Cortex of kidney (tissue), 1 donor: ENCODE results near the gene UPK2.

Source experiments
- DNase-seq: peaks from one replicate; lab custom pipeline; 2025; lab: John Stamatoyannopoulos, UW

UPK2 gene

GRCh38 chr11:118917481-118918127 lies 38.5 kb upstream of the UPK2 start:
- no peak for DNase-seq

DNA sequence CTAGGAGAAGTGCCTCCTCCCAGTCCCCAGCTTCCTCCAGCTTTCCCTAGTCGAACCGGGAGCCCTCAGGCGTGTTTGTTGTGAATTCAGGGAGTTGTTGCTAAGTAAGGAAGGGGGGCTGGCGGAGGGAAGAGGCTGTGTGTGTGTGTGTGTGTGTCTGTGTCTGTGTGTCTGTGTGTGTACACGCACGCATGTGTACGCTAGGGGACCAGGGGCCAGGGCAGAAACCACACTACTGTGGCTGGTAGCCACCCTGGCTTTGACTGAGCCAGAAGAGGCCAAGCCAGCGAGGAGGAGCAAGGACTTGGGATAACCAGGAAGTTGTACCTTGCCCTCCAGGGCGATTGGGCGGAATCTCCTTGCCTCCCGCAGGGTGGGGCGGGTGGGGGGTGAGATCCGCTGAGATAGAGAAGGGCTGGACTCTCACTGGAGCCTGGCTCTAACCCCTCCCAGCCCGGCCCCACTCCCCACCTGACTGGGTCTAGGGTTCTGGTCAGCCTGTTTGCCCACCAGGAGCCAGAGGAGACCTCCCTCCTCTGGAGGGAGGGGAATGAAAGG lies 37.9 kb upstream of the UPK2 start:
- no peak for DNase-seq

GRCh38 chr11:118918686-118919280 lies 37.3 kb upstream of the UPK2 start:
- DNase-seq: no peak

DNA sequence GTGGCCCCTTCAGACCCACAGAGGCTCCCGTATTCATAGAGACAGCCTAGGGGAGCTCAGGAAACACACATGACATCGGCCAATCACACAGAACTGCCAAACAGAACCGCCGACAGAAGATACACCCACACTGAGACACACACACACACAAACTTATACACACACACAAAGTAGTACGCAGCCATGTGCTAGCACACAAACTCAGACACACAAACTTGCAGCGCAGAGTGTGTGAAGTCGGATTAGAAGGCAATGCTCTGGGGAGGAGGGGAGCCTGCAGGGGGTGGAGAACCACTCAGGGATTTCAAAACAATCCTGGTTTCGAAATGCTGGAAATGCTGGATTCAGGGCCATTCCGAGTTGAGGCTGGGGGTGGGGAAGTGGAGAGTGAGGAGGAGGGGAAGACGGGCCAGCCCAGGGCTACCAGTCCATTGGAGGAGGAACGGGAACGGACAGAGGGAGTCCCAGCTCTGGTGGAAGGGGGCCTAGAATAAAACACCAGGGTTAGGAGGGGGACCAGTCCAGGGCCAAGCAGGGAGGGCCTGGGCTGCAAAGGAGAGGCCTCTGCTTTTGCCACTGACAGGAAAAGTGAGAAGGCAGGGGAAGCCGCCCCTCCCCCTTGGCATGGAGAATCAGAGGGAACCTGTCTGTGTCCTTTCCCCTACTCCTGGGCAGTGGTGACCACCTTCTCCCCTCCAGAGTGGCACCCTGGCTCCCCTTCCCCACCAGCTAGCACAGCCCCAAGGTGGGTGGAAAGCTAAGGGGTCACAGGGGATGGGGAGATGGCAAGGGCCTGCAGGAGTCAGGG lies 34.8 kb upstream of the UPK2 start:
- no peak for DNase-seq

DNA sequence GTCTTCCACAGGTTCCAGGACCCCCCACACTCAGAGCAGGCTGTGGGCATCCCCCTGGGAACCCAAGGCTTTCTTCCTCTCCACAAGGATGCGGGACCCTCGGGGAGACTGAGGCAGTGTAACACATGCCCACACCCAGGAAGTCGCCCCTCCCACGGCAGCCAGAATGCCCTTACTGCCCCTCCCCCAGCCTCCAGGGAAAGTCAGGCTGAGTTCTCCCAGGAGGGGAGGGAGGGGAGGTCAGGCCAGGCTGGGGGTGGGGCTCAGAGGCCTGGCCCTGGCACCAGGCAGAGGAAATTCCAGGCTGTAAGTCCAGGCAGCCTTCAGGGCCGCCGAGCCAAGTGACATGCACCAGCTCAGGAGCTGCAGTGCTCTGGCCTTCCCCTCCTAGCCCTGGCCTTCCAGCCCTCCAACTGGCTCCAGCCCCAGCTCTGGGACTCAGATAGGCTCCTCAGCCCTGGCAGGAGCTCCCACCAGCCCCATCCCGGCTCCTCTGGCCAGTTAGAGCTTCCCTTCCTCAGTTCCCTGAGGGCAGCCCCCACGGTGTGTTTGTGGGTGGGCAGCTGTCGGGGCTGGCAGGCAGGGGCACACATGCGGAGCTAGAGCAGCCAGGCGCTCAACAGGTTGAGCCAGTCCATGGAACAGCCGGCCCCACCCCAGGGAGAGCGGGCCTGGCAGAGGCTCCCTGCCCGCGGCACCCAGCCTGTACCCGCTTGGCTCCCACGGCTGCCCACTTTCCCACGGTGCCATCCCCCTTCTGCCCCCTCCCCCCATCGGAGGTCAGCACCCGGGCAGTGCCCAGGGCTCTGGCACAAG lies 34.0 kb upstream of the UPK2 start:
- no peak for DNase-seq

- no peak for DNase-seq
These were observed 33.1 kb upstream of the UPK2 start for GRCh38 chr11:118922745-118923627.

- DNase-seq: no peak
These were observed 32.1 kb upstream of the UPK2 start for GRCh38 chr11:118923721-118924587.

- no peak for DNase-seq
These were observed 31.2 kb upstream of the UPK2 start for GRCh38 chr11:118924591-118925585.

GRCh38 chr11:118927554-118928100 lies 28.5 kb upstream of the UPK2 start:
- DNase-seq: no peak

DNA sequence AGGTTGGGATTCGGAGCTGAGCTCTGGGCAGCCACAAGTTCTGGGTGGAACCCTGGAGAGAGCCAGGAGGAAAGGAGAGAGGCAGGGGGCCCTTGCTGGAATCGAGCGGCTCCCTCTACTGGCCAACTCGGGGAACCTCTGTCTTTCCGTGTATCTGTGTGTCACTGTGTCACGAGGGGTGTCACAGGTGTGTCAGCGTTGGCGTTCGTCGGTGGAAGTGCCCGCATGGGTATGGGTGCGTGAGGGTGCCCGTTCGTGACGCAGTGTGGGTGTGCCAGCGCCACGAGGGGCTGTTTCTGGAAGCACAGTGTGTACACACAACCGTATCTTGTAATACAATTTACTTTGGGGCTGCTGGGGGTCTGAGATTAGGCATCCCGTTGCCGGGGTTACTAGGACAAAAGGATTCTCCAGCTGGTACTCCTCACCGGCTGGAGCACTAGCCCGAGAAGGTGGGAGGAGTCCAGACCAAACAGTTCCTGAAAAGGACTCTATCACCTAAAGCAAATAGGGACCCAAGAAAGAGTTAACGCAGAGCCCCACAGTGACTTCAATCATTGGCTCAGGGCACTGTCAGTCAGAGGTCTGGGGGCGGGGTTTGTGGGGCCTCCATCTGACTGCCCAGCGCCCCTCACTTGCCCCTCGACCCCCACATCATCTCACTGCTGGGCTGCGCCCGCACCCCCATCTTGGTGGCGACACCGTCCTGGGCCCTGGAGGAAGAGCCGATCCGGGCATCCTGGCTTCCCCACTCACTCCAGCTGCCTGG lies 27.8 kb upstream of the UPK2 start:
- DNase-seq: no peak

DNA sequence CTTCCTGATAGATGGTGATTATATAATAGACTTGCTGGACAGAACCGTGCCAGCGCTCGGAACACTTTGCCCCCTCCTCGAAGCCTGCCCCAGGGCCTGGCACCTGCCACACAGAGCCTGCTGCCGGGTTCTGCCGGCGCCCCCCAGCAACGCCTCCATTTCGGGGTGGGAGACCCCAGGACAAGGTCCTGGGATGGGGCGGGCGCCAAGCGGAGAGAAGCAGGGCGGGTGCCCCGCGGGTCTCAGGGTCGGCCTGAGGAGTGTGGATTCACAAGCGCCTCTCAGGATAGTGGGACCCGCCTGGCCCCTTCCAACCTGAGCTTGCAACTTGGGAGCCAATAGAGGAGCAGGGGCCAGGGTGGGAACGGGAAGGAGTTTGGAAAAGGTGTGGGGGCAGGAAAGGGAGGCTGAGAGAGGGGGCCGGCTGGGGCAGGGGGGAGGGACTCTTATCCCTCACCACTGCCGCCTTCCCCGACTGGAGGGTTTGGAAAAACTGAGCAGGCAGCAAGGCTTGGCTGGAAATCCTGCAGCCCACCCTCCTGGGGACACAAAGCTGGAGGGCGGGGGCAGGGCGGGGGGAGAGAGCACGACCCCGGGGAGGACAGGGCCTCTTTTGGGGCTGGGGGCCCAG lies 27.1 kb upstream of the UPK2 start:
- DNase-seq: no peak

- no peak for DNase-seq
These were observed 26.5 kb upstream of the UPK2 start for GRCh38 chr11:118929501-118930093.

DNA sequence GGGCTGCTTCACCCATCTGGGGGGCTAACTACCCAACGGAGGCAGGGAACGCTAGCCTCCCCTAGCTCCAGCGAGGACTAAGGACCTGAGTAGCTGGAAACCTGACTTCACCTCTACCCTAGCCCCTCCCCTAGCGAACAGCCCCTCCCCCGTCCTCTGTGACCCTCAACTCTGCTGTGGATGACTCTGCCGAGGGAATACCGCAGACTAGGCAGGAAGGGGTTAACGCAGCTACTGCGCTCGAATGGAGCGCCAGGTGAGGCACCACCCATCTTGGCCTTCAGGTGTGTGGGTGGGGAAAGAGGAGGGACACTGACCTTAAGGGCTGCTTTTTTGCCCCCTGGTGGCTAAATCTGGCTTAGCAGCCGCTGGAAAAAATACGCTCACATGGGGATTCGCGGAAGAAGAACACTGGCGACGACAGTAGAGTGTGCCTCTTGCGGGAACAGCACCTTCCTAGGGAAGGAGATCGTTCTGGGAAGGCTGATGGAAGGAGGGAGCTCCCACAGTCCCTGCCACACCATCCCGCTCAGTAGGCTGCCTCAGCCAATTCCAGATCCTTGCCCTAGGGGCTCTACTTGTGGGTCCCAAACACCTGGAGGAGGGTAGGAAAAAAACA lies 25.9 kb upstream of the UPK2 start:
- no peak for DNase-seq

DNA sequence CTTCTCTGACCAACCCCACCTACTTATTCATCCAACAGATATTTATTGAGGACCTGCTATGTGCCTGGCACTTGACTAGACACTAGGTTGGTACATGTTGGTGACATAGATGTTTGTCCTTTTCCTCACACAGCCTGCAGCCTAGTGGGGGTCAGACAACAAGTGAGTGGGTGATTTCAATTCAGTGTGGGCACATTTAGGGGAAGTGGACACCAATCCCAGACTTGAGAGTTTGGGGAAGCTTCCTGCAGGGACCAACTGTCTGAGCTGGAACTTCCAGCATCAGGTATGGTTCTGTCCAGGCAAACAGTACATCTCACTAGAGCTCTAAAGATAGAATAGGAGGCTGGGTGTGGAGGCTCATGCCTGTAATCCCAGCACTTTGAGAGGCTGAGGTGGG lies 24.5 kb upstream of the UPK2 start:
- no peak for DNase-seq

- no peak for DNase-seq
These were observed 22.6 kb upstream of the UPK2 start for GRCh38 chr11:118933486-118933885.

- no peak for DNase-seq
These were observed 20.7 kb upstream of the UPK2 start for GRCh38 chr11:118935376-118935775.
